Coronary artery (tissue), 2 donors: ENCODE data around the gene NIFK.
"Not testable (repeated sequence)": the region's sequence is repeated elsewhere in the genome, so short reads cannot be mapped to it uniquely, and the experiment has no call there.

ENCODE experiments used
- DNase-seq: peaks from one replicate; pipeline ENCODE4 v3.0.0-alpha.2; 2017; ENCODE audit warnings: low spot score
- H3K27ac ChIP-seq, 2 donors: fragments of 200-600 bp; sonication (generic); one replicate each; pipeline ENCODE4 v1.5.1; 2016 to 2019
- H3K4me3 ChIP-seq: fragments of 200-600 bp; sonication (generic); 2 replicates; pipeline ENCODE4 v1.5.1; 2016; ENCODE audit warnings: mild to moderate bottlenecking, moderate library complexity
- CTCF ChIP-seq: fragments of 200-600 bp; sonication (generic); IDR thresholded peaks from one replicate; pipeline ENCODE4 v1.5.1; 2019; ENCODE audit warnings: antibody characterized with exemption

Gene NIFK

DNA sequence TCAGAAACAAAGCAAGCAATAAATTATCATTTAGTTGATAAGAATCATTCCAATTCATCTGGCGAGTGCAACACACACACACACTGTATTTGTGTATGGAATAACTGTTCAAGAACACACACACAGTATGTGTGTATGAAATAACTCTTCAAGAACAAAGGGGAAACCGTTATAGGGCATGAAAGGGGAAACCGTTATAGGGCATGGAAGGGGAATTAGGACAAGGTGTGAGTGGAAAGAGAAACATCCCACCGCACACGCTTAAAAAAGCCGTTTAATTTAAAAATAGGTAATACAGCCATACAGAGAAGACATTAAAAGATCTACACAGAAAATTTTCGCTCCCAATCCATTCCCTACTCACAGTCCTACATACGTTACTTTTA, 18.2 kb upstream of the NIFK start:
- H3K27ac ChIP-seq: peak overlapping the region in 1 of 2 donors; percentile 63
- no peak for TF ChIP-seq CTCF
- H3K4me3 ChIP-seq: peak overlapping the region; percentile 89
- DNase-seq: no peak

DNA sequence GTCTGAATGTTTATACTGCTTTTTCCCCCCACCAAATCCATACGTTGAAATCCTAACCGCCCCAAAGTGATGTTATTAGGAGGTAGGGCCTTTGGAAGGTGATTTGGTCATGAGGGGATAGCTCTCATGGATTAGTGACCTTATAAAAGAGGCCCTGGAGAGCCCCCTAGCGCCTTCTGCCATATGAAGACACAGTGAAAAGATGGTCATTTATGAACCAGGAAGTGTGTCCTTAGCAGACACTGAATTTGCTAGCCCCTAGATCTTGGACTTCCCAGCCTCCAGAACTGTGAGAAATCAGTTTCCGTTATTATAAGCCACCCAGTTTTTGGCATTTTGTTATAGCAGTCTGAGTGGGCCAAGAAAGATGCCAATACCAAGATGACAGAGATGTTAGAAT, 11.5 kb upstream of the NIFK start:
- no peak for TF ChIP-seq CTCF
- no peak for DNase-seq

GRCh38 chr2:121746071-121746578, 9.4 kb upstream of the NIFK start:
- Histone ChIP-seq H3K27ac (no peak overlapping the region), H3K4me3 (no peak overlapping the region)
- TF ChIP-seq CTCF: no peak
- no peak for DNase-seq

More for the DNA sequence above, 11.5 kb upstream of the NIFK start:
- Histone ChIP-seq H3K27ac (no peak overlapping the region), H3K4me3 (no peak overlapping the region)

- no peak for TF ChIP-seq CTCF
- Histone ChIP-seq H3K27ac (no peak overlapping the region), H3K4me3 (no peak overlapping the region)
- DNase-seq: no peak
Measured at GRCh38 chr2:121741450-121741849, 4.8 kb upstream of the NIFK start.

DNA sequence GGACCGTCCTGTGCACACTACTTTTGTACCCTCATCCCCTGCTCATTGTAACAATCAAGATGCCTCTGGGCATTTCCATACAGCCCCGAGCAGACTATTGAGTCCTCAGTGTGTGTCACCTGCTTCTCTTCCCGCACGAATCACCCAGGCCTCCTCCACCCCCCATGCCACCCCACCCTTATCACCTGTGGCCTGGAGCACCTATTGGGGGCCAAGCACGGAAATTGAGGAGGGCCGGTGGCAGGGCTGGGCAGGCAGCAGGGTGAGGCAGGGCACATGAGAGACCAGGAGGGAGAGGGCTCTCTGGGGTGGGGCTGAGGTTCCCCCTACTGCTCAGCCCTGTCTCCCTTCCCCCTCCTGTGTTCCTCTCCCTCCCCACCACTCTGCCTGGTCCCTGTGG, 4.3 kb upstream of the NIFK start:
- no peak overlapping the region for H3K4me3 ChIP-seq

DNA sequence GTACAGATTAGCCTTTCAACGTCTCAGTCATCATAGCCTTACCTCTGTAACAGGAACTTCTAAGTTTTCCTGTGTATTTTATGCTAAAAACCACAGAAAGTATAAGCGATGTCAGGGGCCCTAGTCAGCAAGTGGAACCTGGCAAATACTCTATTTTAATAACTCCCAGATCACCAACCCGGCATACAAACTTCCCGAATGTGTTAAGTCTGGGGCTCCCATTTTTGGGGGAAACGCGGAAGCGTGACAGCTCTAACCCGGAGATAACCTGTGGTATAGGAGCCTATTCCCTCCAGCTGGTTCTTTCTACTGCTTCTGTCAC, 574 bp downstream of the NIFK start:
- Histone ChIP-seq H3K4me3 (peak overlapping the region; percentile 95), H3K27ac (peak overlapping the region; percentile 68 to 80)
- no peak for TF ChIP-seq CTCF
- DNase-seq: no peak

More for the DNA sequence above, 4.3 kb upstream of the NIFK start:
- no peak overlapping the region for H3K27ac ChIP-seq
- no peak for DNase-seq
- no peak for TF ChIP-seq CTCF

DNA sequence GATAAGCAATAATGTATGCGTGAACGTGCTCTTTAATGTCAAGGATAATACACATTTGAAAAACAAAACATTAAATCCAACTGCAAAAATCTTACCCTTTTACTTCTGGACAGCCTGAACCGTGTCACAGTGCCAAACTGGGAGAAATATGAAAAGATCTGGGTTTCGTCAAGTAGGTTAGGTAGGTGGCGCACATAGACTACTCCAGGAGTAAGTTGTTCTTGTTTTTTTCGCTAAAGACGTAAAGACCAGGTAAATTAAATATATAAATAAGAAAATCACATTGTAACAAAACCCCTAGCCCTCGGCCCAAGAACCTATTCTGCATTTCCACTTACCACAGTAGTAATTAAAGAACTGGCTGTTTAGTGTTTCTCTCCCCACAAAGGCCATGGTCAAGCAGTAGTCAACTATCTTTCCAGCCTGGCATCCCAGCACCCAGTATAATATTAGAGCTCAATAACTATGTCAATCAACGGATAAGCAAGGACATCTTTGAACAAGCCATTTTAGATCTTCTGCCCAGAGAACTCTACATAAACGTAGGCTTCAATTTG, 1.1 kb downstream of the NIFK start:
- no peak for DNase-seq
- Histone ChIP-seq H3K27ac (peak overlapping the region in 1 of 2 donors; percentile 80), H3K4me3 (peak overlapping the region; percentile 95)
- TF ChIP-seq CTCF: no peak

DNA sequence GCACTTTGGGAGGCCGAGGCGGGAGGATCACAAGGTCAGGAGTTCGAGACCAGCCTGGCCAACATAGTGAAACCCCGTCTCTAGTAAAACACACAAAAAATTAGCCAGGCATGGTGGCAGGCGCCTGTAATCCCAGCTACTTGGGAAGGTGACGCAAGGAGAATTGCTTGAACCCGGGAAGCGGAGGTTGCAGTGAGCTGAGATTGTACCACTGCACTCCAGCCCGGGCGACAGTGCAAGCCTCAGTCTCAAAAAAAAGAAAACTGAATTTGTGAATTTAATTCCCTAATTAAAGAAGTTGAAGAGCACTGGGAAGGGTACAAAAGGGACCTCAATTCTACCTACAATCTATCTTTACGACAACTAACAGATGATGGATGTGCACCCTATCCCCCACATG, 2.1 kb downstream of the NIFK start:
- not testable (repeated sequence) for H3K4me3 ChIP-seq, H3K27ac ChIP-seq, DNase-seq
